HL-60 (cell line): ENCODE measurements around the gene PRSS33.

ENCODE experiments used
- POLR2AphosphoS5 ChIP-seq: IDR thresholded peaks from 2 replicates; pipeline ENCODE4 v1.6.1; 2012; ENCODE audit warnings: low read depth
- TF ChIP-seq, protein P1 (sequence below): IDR thresholded peaks from one replicate; pipeline ENCODE4 v1.5.1; 2011; ENCODE audit warnings: low read length, control low read depth, inconsistent platforms; ENCODE audit not compliant: insufficient read depth
- TF ChIP-seq, protein P2 (sequence below): IDR thresholded peaks from 2 replicates; pipeline ENCODE4 v1.6.1; 2012; ENCODE audit warnings: low read depth; ENCODE audit not compliant: insufficient replicate concordance

DNA sequence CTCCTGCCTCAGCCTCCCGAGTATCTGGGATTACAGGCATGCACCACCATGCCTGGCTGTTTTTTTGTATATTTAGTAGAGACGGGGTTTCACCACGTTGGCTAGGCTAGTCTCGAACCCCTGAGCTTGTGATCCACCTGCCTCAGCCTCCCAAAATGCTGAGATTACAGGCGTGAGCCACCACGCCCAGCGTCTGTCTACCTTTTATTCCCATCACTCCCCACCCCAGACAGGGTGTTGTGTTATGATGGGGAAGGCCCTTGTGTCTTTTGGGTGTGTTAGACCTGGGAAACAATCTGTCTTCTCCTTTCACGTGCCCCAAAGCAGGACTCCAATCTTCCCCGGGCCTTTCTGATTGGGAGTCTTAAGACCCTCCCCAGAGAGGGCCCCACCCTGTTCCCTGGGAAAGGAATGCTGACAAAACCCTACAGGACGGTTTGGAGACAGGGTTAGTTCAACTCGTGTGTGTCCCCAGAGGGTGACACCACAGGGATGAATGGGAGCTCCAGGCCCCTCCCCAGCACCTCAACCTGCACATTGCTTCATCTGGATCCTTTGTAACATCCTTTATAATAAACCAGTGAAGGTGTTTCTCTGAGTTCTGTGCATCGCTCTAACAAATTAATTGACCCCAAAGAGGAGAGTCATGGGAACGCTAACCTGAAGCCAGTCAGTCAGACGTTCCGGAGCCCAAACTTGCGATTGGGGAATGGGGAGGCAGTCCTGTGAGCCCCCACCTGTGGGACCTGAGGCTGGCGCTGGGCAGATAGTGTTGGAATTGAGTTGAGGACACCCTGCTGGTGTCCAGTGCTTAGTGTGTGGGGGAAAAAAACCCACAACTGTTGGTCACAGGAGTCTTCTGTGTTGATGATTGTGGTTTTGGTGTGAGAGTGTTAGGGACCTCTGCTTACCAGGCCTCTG is 7.1 kb downstream of the PRSS33 start:
- TF ChIP-seq, protein P1, sequence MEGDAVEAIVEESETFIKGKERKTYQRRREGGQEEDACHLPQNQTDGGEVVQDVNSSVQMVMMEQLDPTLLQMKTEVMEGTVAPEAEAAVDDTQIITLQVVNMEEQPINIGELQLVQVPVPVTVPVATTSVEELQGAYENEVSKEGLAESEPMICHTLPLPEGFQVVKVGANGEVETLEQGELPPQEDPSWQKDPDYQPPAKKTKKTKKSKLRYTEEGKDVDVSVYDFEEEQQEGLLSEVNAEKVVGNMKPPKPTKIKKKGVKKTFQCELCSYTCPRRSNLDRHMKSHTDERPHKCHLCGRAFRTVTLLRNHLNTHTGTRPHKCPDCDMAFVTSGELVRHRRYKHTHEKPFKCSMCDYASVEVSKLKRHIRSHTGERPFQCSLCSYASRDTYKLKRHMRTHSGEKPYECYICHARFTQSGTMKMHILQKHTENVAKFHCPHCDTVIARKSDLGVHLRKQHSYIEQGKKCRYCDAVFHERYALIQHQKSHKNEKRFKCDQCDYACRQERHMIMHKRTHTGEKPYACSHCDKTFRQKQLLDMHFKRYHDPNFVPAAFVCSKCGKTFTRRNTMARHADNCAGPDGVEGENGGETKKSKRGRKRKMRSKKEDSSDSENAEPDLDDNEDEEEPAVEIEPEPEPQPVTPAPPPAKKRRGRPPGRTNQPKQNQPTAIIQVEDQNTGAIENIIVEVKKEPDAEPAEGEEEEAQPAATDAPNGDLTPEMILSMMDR = no peak
- TF ChIP-seq POLR2AphosphoS5 = no peak
- TF ChIP-seq, protein P2, sequence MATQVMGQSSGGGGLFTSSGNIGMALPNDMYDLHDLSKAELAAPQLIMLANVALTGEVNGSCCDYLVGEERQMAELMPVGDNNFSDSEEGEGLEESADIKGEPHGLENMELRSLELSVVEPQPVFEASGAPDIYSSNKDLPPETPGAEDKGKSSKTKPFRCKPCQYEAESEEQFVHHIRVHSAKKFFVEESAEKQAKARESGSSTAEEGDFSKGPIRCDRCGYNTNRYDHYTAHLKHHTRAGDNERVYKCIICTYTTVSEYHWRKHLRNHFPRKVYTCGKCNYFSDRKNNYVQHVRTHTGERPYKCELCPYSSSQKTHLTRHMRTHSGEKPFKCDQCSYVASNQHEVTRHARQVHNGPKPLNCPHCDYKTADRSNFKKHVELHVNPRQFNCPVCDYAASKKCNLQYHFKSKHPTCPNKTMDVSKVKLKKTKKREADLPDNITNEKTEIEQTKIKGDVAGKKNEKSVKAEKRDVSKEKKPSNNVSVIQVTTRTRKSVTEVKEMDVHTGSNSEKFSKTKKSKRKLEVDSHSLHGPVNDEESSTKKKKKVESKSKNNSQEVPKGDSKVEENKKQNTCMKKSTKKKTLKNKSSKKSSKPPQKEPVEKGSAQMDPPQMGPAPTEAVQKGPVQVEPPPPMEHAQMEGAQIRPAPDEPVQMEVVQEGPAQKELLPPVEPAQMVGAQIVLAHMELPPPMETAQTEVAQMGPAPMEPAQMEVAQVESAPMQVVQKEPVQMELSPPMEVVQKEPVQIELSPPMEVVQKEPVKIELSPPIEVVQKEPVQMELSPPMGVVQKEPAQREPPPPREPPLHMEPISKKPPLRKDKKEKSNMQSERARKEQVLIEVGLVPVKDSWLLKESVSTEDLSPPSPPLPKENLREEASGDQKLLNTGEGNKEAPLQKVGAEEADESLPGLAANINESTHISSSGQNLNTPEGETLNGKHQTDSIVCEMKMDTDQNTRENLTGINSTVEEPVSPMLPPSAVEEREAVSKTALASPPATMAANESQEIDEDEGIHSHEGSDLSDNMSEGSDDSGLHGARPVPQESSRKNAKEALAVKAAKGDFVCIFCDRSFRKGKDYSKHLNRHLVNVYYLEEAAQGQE = no peak
